Measurements from ENCODE around the gene C4orf51. TPM values are rescaled to one million over a fixed set of nuclear protein-coding genes. Genes with fewer than 3 reads are reported as not detected.

C4orf51 gene
- total and polyA plus RNA-seq, 2 of the 4 experiments (the other 2 are of a cell fraction) = not detected

DNA sequence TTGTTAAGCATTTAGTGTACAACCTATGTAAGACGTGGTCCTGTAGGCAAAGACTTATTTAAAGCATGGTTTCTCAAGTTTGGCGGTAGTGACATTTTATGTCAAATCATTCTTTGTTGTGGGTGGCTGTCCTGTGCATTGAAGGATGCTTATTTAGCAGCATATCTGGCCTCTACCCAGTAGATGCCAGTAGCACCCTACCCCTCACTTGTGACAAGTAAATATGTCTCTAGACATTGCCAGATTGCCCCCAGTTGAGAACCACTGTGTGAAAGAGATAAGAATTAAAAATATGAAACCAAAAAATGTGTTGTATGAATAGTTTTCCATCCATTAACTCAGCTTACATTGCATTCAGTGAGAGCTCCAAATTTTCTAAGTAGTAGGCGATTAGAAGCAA is 35.2 kb upstream of the C4orf51 start:
- Histone ChIP-seq H3K27ac (ENCODE audit: insufficient read depth, low read length) (no peak overlapping the region), H4K91ac (ENCODE audit: insufficient read depth, low read depth, low read length) (no peak overlapping the region), H3K36me3 (ENCODE audit: control insufficient read depth, insufficient read depth, low read length) (no peaks in the 10 kb centered on the region), H3K14ac (replicated peaks; ENCODE audit: low read depth, low read length) (no peak overlapping the region), H3K4me3 (ENCODE audit: insufficient read depth, low read depth, low read length) (no peak overlapping the region), H3K79me1 (ENCODE audit: low read depth in 1 of 2, low read length in 2 of 2) (no peaks in the 10 kb centered on the region), H2BK5ac (ENCODE audit: low read depth, low read length, poor library complexity, severe bottlenecking) (no peak overlapping the region), H3K9me1 (ENCODE audit: insufficient read depth, low read length) (no peaks in the 10 kb centered on the region), H3K4me1 (ENCODE audit: control insufficient read depth, insufficient read depth, low read length) (peaks cover 2% of the 10 kb centered on the region; the same call in 1 of the 2 replicates), H3K27me3 (ENCODE audit: control insufficient read depth, insufficient read depth, low read length) (no peaks in the 10 kb centered on the region), H4K5ac (ENCODE audit: low read depth, low read length) (no peak overlapping the region), H2AK5ac (ENCODE audit: low read depth, low read length) (no peak overlapping the region), H2AFZ (replicated peaks; ENCODE audit: low read length, poor library complexity) (no peak overlapping the region), H4K20me1 (ENCODE audit: insufficient read depth, low read length) (no peaks in the 10 kb centered on the region), H3K23ac (ENCODE audit: low read depth, low read length) (no peak overlapping the region), H3K9ac (ENCODE audit: low read depth, low read length) (no peak overlapping the region), H2BK120ac (ENCODE audit: low read depth, low read length) (no peak overlapping the region), H2BK15ac (ENCODE audit: low read depth, low read length) (no peak overlapping the region), H3K9me3 (ENCODE audit: control insufficient read depth, insufficient read depth, low read length) (no peaks in the 10 kb centered on the region), H4K8ac (ENCODE audit: low read depth in 2 of 2, low read length in 2 of 2) (no peak overlapping the region), H3K4ac (ENCODE audit: low read depth, low read length) (no peak overlapping the region), H3K18ac (ENCODE audit: low read depth, low read length) (no peak overlapping the region), H2BK20ac (ENCODE audit: low read depth, low read length) (no peak overlapping the region), H3K56ac (ENCODE audit: extremely low read depth, insufficient read depth, low read length) (no peak overlapping the region), H2AK9ac (replicated peaks; ENCODE audit: low read depth, low read length, poor library complexity) (no peak overlapping the region), H3K4me2 (ENCODE audit: low read depth, low read length) (no peak overlapping the region)
- DNase-seq = no peak
- TF ChIP-seq RAD21 (IDR thresholded peaks at IDR 0.05; ENCODE audit: low read length) = 0 out of 2 replicates have a peak, but pooled peaks have one; percentile 12
- TF ChIP-seq, protein P1, sequence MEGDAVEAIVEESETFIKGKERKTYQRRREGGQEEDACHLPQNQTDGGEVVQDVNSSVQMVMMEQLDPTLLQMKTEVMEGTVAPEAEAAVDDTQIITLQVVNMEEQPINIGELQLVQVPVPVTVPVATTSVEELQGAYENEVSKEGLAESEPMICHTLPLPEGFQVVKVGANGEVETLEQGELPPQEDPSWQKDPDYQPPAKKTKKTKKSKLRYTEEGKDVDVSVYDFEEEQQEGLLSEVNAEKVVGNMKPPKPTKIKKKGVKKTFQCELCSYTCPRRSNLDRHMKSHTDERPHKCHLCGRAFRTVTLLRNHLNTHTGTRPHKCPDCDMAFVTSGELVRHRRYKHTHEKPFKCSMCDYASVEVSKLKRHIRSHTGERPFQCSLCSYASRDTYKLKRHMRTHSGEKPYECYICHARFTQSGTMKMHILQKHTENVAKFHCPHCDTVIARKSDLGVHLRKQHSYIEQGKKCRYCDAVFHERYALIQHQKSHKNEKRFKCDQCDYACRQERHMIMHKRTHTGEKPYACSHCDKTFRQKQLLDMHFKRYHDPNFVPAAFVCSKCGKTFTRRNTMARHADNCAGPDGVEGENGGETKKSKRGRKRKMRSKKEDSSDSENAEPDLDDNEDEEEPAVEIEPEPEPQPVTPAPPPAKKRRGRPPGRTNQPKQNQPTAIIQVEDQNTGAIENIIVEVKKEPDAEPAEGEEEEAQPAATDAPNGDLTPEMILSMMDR (conservative IDR thresholded peaks at IDR 0.05; ENCODE audit: low read depth, low read length) = 0 out of 2 replicates have a peak, but pooled peaks have one; percentile 4
- no peak for TF ChIP-seq RCOR1 (IDR thresholded peaks at IDR 0.05; ENCODE audit: insufficient replicate concordance, low read length)
- CTCF ChIA-PET = interaction anchor here (1.3 kb wide), 1 partner anchor 12 kb away, joined by 5 read pairs; no protein-coding TSS in a partner anchor
- ATAC-seq (ENCODE audit: low read depth) = no peak
- dilution Hi-C loops (cut with HindIII; ENCODE audit: low sequenced_read_pairs, unreplicated experiment) = no loop called here
- POLR2A ChIA-PET (ENCODE audit: unreplicated experiment) = no interaction called here
- intact Hi-C loops (cut with micrococcal nuclease) = no loop called here
- no CpG with 5 or more reads among the region's 3 CpGs for whole genome bisulfite sequencing, 2 experiments (ENCODE audit: extremely low coverage in 2 of 2, insufficient read length in 1 of 2)
- no TSS peak for BruUV-seq (replicated peaks)
- in situ Hi-C loops (cut with MboI; ENCODE audit: low sequenced_read_pairs) = no loop called here
